Mucosa of stomach (tissue), 1 donor: Measurements from ENCODE around the gene NEDD8.
A peak's percentile ranks its signal among the peaks of the same experiment; 100 is the strongest.
"Not testable (repeated sequence)": the region's sequence is repeated elsewhere in the genome, so short reads cannot be mapped to it uniquely, and the experiment has no call there.

Experiments used
- H3K27me3 ChIP-seq: one replicate; pipeline ENCODE4 v1.7.0; 2013; ENCODE audit warnings: mild to moderate bottlenecking, low read length; ENCODE audit not compliant: control insufficient read depth, insufficient read depth
- H3K36me3 ChIP-seq: one replicate; pipeline ENCODE4 v1.7.0; 2013; ENCODE audit warnings: low read length; ENCODE audit not compliant: control insufficient read depth, insufficient read depth
- H3K4me1 ChIP-seq: one replicate; pipeline ENCODE4 v1.7.0; 2013; ENCODE audit warnings: mild to moderate bottlenecking, low read length; ENCODE audit not compliant: control insufficient read depth, insufficient read depth
- H3K4me3 ChIP-seq: one replicate; pipeline ENCODE4 v1.7.0; 2013; ENCODE audit warnings: low read length
- H3K9ac ChIP-seq: one replicate; pipeline ENCODE4 v1.7.0; 2013; ENCODE audit warnings: mild to moderate bottlenecking, low read length, moderate library complexity
- H3K9me3 ChIP-seq: one replicate; pipeline ENCODE4 v1.7.0; 2013; ENCODE audit warnings: mild to moderate bottlenecking, low read length, moderate library complexity; ENCODE audit not compliant: control insufficient read depth
- donor health status: Pancreatic carcinoma.

The NEDD8 gene

DNA sequence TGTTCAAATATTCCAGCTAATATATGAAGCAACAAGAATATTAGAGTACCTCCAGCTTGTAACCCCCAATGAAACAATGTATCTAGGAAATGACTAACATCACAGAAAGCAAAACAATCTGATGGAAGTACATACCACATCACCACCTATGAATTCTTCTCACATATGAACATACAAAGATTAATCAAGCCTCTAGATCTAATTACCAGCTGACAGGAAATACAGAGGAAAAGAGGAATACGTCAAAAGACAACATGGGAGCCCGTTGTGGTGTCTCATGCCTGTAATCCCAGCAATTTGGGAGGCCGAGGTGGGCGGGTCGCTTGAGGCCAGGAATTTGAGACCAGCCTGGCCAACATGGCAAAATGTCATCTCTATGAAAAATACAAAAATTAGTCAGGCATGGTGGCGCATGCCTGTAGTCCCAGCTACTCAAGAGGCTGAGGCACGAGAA is 7.5 kb downstream of the NEDD8 start:
- no peaks in the 10 kb centered on the region for H3K36me3 ChIP-seq
- H3K4me1 ChIP-seq: no peaks in the 10 kb centered on the region
- H3K9ac ChIP-seq: no peak overlapping the region
- no peaks in the 10 kb centered on the region for H3K9me3 ChIP-seq
- H3K27me3 ChIP-seq: no peaks in the 10 kb centered on the region
- H3K4me3 ChIP-seq: no peak overlapping the region

- H3K27me3 ChIP-seq, H3K4me3 ChIP-seq, H3K36me3 ChIP-seq, H3K9me3 ChIP-seq, H3K9ac ChIP-seq, H3K4me1 ChIP-seq: not testable (repeated sequence)
Observed at GRCh38 chr14:24222987-24223386, 9.2 kb downstream of the NEDD8 start.

DNA sequence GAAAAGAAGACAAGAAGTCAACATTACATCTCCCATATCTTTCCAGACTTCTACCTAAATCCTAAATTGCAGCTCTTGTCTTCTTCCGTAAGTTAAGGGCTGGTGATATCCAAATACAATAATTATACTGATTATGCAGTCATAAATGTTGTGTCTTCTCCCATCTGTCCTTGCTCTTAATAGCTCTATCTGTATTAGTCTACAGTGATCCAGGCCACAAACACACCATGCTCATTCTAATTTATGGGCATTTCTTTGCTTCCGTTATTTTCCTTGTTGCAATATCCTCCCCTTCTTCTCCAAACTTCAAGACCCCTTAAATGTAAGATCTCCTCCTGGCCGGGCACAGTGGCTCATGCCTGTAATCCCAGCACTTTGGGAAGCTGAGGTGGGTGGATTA is 12.6 kb downstream of the NEDD8 start:
- no peaks in the 10 kb centered on the region for H3K9me3 ChIP-seq
- H3K4me3 ChIP-seq: no peak overlapping the region
- H3K27me3 ChIP-seq: no peaks in the 10 kb centered on the region
- peaks cover 6% of the 10 kb centered on the region for H3K36me3 ChIP-seq
- H3K9ac ChIP-seq: no peak overlapping the region
- no peaks in the 10 kb centered on the region for H3K4me1 ChIP-seq

DNA sequence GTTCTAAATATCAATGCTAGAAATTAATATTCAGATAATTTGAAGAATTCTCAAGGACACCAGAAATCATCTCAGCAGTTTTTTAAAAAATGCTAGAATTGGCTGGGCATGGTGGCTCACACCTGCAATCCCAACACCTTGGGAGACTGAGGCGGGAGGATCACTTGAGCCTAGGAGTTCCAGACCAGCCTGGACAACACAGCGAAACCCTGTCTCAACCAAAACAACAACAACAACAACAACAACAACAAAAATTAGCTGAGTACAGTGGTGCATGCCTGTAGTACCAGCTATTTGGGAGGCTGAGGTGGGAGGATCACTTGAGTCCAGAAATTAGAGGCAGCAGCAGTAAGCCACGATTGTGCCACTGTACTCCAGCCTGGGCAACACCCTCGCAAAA is 13.1 kb downstream of the NEDD8 start:
- no peaks in the 10 kb centered on the region for H3K27me3 ChIP-seq
- H3K9me3 ChIP-seq: no peaks in the 10 kb centered on the region
- H3K4me1 ChIP-seq: peaks cover 3% of the 10 kb centered on the region
- H3K4me3 ChIP-seq: no peak overlapping the region
- H3K36me3 ChIP-seq: peaks cover 6% of the 10 kb centered on the region
- no peak overlapping the region for H3K9ac ChIP-seq

- not testable (repeated sequence) for H3K4me3 ChIP-seq, H3K4me1 ChIP-seq, H3K9me3 ChIP-seq, H3K9ac ChIP-seq, H3K36me3 ChIP-seq, H3K27me3 ChIP-seq
Observed at GRCh38 chr14:24216876-24217275, 15.3 kb downstream of the NEDD8 start.

GRCh38 chr14:24216345-24216699 is 15.8 kb downstream of the NEDD8 start:
- peaks cover 10% of the 10 kb centered on the region for H3K4me1 ChIP-seq
- H3K9me3 ChIP-seq: no peaks in the 10 kb centered on the region
- H3K36me3 ChIP-seq: peaks cover 6% of the 10 kb centered on the region
- H3K9ac ChIP-seq: no peak overlapping the region
- H3K4me3 ChIP-seq: no peak overlapping the region
- no peaks in the 10 kb centered on the region for H3K27me3 ChIP-seq

GRCh38 chr14:24215495-24216344 is 16.4 kb downstream of the NEDD8 start, which contains the start of gene MDP1:
MDP1 (minus strand) TSS chr14:24216066; CDS start chr14:24215955, 111 bp downstream.
- Histone ChIP-seq H3K4me1 (peaks cover 10% of the 10 kb centered on the region), H3K4me3 (peak within 1 kb of the TSS; percentile 81), H3K27me3 (no peaks in the 10 kb centered on the region), H3K9ac (peak within 1 kb of the TSS; percentile 81), H3K9me3 (no peaks in the 10 kb centered on the region), H3K36me3 (peaks cover 6% of the 10 kb centered on the region)

DNA sequence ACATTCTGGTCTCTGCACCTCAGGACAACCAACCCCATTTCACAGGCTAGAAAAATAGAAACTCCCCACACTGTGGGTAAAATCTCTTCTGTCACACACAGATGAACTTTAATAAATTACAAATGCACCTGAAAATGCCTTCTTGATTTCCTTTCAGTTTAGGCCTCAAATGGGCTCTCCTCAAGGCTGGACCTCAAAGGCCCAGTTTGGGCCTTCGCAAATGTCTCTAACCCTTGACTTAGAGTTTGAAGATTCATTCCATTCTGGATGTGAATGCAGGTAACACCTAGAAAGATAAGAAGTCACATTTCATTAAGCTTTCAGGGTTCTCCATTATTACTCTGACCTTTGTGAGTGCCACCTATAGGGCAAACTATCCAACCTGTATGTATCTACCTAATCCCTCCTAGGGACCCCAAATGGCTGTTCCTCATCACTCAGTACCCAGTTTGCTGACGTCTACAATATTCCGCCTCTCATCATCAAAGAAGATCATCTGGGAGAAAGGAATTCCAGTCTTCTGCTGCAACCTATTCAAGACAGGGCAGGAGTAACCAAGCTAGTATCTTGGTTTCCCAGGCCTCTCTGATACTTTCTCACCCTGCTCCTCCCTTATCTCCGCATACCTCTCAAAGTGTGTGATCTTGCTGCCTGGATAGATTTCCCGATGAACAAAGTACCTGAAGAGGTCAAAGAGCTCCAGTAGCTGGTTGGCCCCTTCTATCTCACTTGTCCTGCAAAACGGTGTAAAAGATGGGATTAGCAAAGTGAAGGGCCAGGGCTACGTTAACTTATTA is 18.1 kb downstream of the NEDD8 start:
- peak overlapping the region; percentile 87 for H3K9ac ChIP-seq
- peaks cover 10% of the 10 kb centered on the region for H3K4me1 ChIP-seq
- H3K36me3 ChIP-seq: peaks cover 9% of the 10 kb centered on the region
- no peak overlapping the region for H3K4me3 ChIP-seq
- no peaks in the 10 kb centered on the region for H3K27me3 ChIP-seq
- H3K9me3 ChIP-seq: no peaks in the 10 kb centered on the region

DNA sequence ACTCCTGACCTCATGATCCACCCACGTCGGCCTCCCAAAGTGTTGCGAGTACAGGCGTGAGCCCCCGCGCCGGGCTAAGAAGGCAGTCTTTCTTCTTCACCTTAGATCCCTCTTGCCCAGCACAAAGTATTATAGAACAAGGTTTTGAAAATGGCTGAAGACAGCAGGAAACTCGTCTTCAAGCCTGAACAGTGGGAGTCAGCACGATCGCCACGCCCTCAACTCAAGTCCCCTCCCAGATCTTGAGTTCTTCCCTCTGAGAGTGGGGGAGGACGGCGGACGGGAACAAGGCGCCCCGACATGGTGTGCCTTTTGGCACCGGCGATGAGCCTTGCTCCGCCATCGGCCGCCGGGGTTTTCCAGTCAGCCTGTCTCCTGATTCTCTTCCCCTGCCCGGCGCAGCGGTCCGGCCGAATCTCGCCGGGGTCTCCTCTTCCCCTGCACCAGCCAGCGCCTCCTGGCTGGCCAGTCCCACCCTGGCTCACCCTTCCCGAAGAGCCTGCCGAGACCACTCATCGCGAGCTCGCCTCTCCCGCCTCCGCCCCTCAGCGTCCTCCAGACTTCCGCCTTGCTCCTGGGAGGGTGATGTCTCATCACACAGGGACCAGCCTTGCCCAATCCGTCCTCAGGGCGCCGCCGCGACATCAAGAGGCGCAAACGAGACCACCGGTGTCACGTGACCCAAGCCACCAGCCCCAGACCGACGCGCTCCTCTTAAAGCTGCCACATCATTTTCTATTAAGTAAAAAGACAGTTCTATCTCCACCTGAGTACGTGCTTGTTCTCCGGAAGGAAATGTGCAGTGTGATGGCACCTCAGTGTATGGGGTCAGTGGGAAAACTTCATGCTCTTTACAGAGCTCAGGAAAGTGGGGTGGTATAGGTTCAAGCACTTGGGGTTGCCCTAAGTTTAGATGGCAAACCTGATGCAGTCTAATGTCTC is 19.0 kb downstream of the NEDD8 start, which contains the start of gene CHMP4A:
CHMP4A (minus strand) TSS at position 565 of the 942 bp plus-strand sequence; CDS start at position 516, 49 bp downstream.
- Histone ChIP-seq H3K9ac (peak within 1 kb of the TSS; percentile 87), H3K27me3 (no peaks in the 10 kb centered on the region), H3K4me3 (peak within 1 kb of the TSS; percentile 67), H3K4me1 (peaks cover 10% of the 10 kb centered on the region), H3K9me3 (no peaks in the 10 kb centered on the region), H3K36me3 (peaks cover 9% of the 10 kb centered on the region)

- no peaks in the 10 kb centered on the region for H3K9me3 ChIP-seq
- peaks cover 10% of the 10 kb centered on the region for H3K4me1 ChIP-seq
- no peak overlapping the region for H3K9ac ChIP-seq
- H3K4me3 ChIP-seq: no peak overlapping the region
- no peaks in the 10 kb centered on the region for H3K27me3 ChIP-seq
- H3K36me3 ChIP-seq: peaks cover 4% of the 10 kb centered on the region
Observed at GRCh38 chr14:24211311-24211710, 20.9 kb downstream of the NEDD8 start.

DNA sequence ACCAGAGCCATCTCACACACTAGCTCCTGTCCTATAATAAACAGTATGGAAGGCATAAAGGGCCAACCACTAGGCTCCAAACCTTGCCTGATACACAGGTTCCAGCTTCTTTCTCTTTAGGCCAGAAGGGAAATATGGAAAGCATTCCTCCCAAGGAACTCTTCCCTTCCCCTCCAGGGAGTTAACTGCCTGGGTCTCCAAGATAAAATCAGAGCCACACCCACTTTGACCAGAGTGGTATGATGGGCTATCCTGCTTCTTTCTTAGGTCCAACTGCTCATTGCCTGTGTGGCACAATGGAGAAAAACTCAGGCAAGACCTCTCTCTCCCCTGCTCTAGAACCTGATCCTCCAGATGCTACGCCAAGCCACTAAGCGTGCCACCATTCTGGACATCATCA is 24.5 kb downstream of the NEDD8 start:
- Histone ChIP-seq H3K4me3 (no peak overlapping the region), H3K9ac (no peak overlapping the region), H3K36me3 (peaks cover 6% of the 10 kb centered on the region), H3K9me3 (no peaks in the 10 kb centered on the region), H3K4me1 (no peaks in the 10 kb centered on the region), H3K27me3 (no peaks in the 10 kb centered on the region)
